Neural crest cell (in vitro differentiated cells): ENCODE measurements around the gene GRK5. TPM values are rescaled to one million over a fixed set of nuclear protein-coding genes. Genes with fewer than 3 reads are reported as not detected.
A peak's percentile ranks its signal among the peaks of the same experiment; 100 is the strongest.
"Not testable (repeated sequence)": the region's sequence is repeated elsewhere in the genome, so short reads cannot be mapped to it uniquely, and the experiment has no call there.

ENCODE experiments used
- DNase-seq: peaks from one replicate; pipeline ENCODE4 v3.0.0; 2021; ENCODE audit warnings: low read depth, mixed read lengths, low spot score
- H3K27ac Mint-ChIP-seq: one replicate; pipeline ENCODE4 v1.8.0; 2021; ENCODE audit warnings: mild to moderate bottlenecking, mixed read lengths; ENCODE audit not compliant: unreplicated experiment
- H3K27me3 Mint-ChIP-seq: 2 replicates; pipeline ENCODE4 v1.8.0; 2021; ENCODE audit warnings: low read depth, mild to moderate bottlenecking, mixed read lengths
- H3K36me3 Mint-ChIP-seq: 2 replicates; pipeline ENCODE4 v1.8.0; 2021; ENCODE audit warnings: low read depth, mild to moderate bottlenecking, mixed read lengths
- H3K4me1 Mint-ChIP-seq: 2 replicates; pipeline ENCODE4 v1.8.0; 2021; ENCODE audit warnings: mixed read lengths
- H3K4me3 Mint-ChIP-seq: one replicate; pipeline ENCODE4 v1.8.0; 2021; ENCODE audit warnings: mild to moderate bottlenecking, mixed read lengths
- H3K9me3 Mint-ChIP-seq: 2 replicates; pipeline ENCODE4 v1.8.0; 2021; ENCODE audit warnings: mixed read lengths
- CTCF ChIP-seq: fragments of 200-600 bp; sonication (generic); conservative IDR thresholded peaks from 2 replicates; pipeline ENCODE4 v1.5.0; 2021; ENCODE audit warnings: antibody characterized with exemption, mild to moderate bottlenecking
- total RNA-seq: library from RNA; stranded (reverse); gene quantifications from 2 replicates; pipeline ENCODE4 v1.2.1, GENCODE V29; 2021

The GRK5 gene
- total RNA-seq, 1 donor from 2014 or later: 13.5 TPM

- no peak for DNase-seq
- H3K27me3 Mint-ChIP-seq: no peaks in the 10 kb centered on the region
- H3K36me3 Mint-ChIP-seq: peaks cover 7% of the 10 kb centered on the region
- peaks cover 34% of the 10 kb centered on the region for H3K4me1 Mint-ChIP-seq
- H3K9me3 Mint-ChIP-seq: peaks cover 5% of the 10 kb centered on the region
- TF ChIP-seq CTCF: no peak
- no peak overlapping the region for H3K4me3 Mint-ChIP-seq
- H3K27ac Mint-ChIP-seq: no peak overlapping the region
Observed at GRCh38 chr10:119235356-119235755, 28.0 kb downstream of the GRK5 start.

- H3K9me3 Mint-ChIP-seq: no peaks in the 10 kb centered on the region
- H3K4me3 Mint-ChIP-seq: peak overlapping the region; percentile 21
- H3K27me3 Mint-ChIP-seq: no peaks in the 10 kb centered on the region
- H3K27ac Mint-ChIP-seq: peak overlapping the region; percentile 91
- H3K36me3 Mint-ChIP-seq: peaks cover 2% of the 10 kb centered on the region
- DNase-seq: no peak
- peaks cover 53% of the 10 kb centered on the region for H3K4me1 Mint-ChIP-seq
- TF ChIP-seq CTCF: no peak
Observed at GRCh38 chr10:119237722-119238436, 30.5 kb downstream of the GRK5 start.

- H3K27me3 Mint-ChIP-seq: no peaks in the 10 kb centered on the region
- H3K4me1 Mint-ChIP-seq: peaks cover 55% of the 10 kb centered on the region
- H3K36me3 Mint-ChIP-seq: no peaks in the 10 kb centered on the region
- no peaks in the 10 kb centered on the region for H3K9me3 Mint-ChIP-seq
- H3K27ac Mint-ChIP-seq: peak overlapping the region; percentile 14
- DNase-seq: no peak
- no peak for TF ChIP-seq CTCF
- no peak overlapping the region for H3K4me3 Mint-ChIP-seq
Observed at GRCh38 chr10:119238577-119238976, 31.2 kb downstream of the GRK5 start.

GRCh38 chr10:119239015-119239414, 31.6 kb downstream of the GRK5 start:
- DNase-seq, H3K4me3 Mint-ChIP-seq, H3K36me3 Mint-ChIP-seq, H3K9me3 Mint-ChIP-seq, H3K27me3 Mint-ChIP-seq, H3K27ac Mint-ChIP-seq: not testable (repeated sequence)
- peaks cover 59% of the 10 kb centered on the region for H3K4me1 Mint-ChIP-seq

GRCh38 chr10:119239630-119240029, 32.3 kb downstream of the GRK5 start:
- not testable (repeated sequence) for H3K9me3 Mint-ChIP-seq

GRCh38 chr10:119241066-119241465, 33.7 kb downstream of the GRK5 start:
- no peak for TF ChIP-seq CTCF
- H3K9me3 Mint-ChIP-seq: no peaks in the 10 kb centered on the region
- H3K27ac Mint-ChIP-seq: no peak overlapping the region
- H3K36me3 Mint-ChIP-seq: no peaks in the 10 kb centered on the region
- H3K4me1 Mint-ChIP-seq: peaks cover 56% of the 10 kb centered on the region
- no peaks in the 10 kb centered on the region for H3K27me3 Mint-ChIP-seq
- no peak overlapping the region for H3K4me3 Mint-ChIP-seq
- DNase-seq: no peak

More at GRCh38 chr10:119239630-119240029, 32.3 kb downstream of the GRK5 start:
- H3K4me3 Mint-ChIP-seq, H3K27me3 Mint-ChIP-seq, H3K36me3 Mint-ChIP-seq, DNase-seq, H3K27ac Mint-ChIP-seq: not testable (repeated sequence)
- peaks cover 60% of the 10 kb centered on the region for H3K4me1 Mint-ChIP-seq
